ENCODE data around the gene LYL1.

LYL1 gene

DNA sequence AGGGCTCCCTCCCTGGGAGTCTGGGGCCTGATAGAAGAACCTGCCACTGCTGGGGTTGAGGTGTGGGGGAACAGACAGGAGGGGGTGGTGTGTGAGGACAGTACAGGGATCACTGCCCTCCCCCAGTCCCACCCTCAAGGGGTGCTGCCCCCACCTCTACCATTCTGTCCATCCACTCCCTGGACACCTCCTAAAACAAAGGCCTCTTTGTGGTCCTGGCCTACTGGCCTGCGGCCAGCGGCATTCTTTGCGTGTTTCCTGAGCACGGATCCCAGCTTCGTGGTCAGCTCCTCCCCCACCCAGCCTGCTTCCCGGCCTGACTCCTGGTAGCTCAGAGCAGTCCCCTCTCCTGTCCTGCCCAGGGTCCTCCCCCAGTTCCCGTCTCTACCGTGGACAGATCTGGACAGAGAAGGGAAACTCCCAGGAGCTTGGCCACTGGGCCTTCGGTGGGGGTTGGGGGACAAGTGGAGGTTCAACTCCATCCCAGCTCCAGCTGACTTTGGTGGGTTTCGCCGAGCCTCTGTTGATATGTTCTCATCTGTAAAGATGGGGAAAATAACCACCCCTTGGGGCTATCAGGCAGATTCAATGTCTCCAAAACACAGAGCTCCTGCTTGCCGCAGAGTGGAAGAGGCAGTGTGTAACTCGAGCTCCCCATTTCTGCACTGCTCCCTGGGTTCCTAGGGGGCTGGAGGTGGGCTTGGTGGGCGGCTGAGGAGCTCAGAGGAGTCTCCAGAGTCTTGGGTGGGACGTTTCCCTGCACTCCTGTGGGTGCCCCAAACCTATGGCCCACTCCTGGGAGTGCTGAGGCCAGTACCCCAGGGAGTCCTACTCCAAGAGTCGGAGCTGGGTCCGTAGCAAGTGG, 48.7 kb downstream of the LYL1 start:
- DNase-seq = no peak

DNA sequence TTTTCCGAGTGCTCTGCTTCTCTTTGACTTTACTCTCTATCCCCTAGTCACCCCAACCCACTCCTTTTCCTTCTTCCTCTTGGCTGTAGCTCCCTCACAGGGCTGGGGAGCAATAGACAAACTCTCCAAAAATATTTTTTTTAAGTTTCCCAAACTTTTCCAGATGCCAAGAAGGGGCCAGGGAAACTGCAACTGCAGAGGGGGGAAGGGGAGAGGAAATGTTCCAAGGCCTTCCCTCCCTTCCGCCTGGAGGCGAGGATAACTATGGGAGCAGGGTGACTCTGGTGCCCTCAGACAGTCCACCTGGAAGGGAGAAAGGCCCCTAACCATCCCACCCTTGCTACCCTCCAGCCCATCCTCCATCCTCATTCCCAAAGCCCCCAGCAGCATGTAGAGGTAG, 49.4 kb downstream of the LYL1 start:
- no peak for DNase-seq

DNA sequence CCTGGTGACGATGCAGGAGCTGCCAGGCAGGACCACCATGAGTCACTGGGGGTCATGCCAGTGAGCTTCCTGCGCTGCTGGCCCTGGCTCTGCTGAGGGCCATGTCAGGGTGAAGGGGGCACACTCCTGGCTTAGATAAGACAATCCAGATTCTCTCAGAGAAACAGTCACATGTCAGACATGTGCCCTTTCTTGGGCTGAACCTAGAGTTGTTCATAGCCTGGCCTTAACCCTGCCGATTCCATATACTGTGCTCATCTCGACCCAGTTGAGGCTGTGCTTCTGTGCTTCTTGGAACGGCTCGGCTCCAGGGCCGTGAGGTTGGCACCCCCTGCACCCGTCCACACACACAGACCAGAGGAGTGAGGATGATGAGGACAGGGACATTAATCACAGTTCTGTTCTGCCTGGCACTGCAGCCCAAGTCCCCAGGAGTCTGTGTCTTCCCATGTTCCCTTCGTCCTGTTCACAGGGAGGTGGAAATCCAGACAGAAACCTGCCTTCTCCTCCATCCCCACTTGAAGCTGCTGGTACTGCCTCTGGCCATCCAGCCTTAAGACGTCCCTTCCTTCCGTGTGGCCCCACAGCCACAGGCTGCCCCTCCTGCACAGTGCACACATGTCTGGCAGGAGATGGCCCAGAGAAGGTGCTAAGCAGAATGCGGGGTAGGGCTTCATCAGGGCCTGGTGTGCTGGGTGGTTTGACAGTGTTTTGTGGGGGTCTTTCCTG, 50.0 kb downstream of the LYL1 start:
- DNase-seq = no peak

DNA sequence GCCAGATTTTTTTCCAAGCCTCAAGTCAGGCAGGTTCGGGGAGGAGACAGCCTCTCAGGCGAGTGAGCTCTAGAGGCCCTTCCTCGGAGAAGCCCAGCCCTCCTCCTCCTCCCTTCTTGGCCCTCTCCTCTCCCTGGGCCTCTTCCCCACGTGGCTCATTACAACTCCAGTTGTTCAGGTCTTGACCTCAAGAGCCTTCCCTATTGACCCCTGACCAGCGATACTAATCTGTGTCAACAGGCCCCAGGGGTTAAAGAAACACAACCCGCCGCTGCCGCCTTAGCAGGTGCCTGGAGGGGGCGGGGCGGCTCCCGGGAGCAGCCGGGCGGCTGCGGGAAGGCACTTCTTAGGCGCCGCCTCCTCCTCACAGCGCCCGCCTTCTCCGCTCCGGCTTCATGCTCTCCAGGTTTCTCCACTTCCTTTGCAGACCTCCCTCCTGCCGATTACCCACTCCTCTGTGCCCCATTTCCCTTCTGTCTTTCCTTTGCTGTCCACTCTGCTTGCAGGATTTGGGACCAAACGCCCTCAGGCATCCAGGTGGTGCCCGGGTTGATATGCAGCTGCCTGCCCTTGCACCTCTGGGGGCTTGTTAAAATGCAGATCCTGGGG, 51.0 kb downstream of the LYL1 start:
- DNase-seq = no peak

DNA sequence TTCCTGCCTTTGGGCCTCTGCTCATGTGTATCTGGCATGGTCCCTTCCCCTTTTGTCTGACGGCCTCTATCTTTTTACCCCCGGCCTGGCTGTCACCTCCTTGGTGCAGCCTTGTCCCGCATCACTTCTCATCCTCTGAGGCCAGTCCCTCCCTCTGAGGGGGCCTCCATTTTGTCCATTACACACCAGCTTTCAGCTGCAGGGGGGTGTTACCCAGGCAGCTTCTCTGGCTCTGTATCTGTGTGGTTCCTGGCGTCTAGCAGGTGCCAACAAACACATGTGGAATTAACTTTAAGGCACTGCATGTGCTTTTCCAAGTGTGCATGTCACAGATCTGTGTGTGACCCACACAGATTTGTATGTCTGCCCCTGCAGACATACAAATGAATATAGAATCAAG, 52.4 kb downstream of the LYL1 start:
- DNase-seq = no peak
